ENCODE data around the gene SPATA24.

- TF ChIP-seq CTCF (IDR thresholded peaks at IDR 0.05) (no peak), EP300 (IDR thresholded peaks at IDR 0.05) (no peak), POLR2A (IDR thresholded peaks at IDR 0.05) (no peak), POLR2AphosphoS5 (IDR thresholded peaks at IDR 0.05) (no peak)
These were observed 40.1 kb upstream of the SPATA24 start for GRCh38 chr5:139443831-139444453.
